K562 (cell line): Measurements from ENCODE around the gene PRXL2A. TPM values are rescaled to one million over a fixed set of nuclear protein-coding genes. Genes with fewer than 3 reads are reported as not detected.
A peak's percentile ranks its signal among the peaks of the same experiment; 100 is the strongest.

Source experiments
- ATAC-seq: fragments of 200-7000 bp; cut with Tn5 transposase; 3 replicates; pipeline ENCODE4 v1.9.1; 2020; ENCODE audit warnings: moderate library complexity
- BruUV-seq: library from RNA; stranded (reverse); fragments of 400-500 nt; replicated peaks from 2 replicates; lab custom pipeline; 2021; lab: Mats Ljungman, UMichigan
- CTCF ChIA-PET: fragments of 300-600 bp; formaldehyde crosslinking; extraction: SDS; loops from one replicate; lab custom pipeline; 2021; ENCODE audit warnings: low intra/inter-chr PET ratio; lab: Yijun Ruan, JAX
- POLR2A ChIA-PET: fragments of 300-600, 350-650 bp; sonication (Branson Sonifier 250); formaldehyde crosslinking; extraction: SDS; loops from one replicate; lab custom pipeline; 2021; ENCODE audit warnings: antibody characterized with exemption, inconsistent platforms; lab: Yijun Ruan, JAX
- DNase-seq, 4 experiments: peaks; one replicate each; pipeline versions ENCODE4 v3.0.0 to v3.0.0-alpha.2; 2011 to 2018; ENCODE audit warnings: low spot score in 3 of 4, mixed read lengths in 3 of 4; ENCODE audit errors: extremely low read depth in 1 of 4
- FAIRE-seq: peaks from 2 replicates; lab custom pipeline; 2011; peaks lifted over from hg19 to GRCh38; lab: Jason Lieb, UNC
- H2AFZ ChIP-seq: 2 replicates; pipeline ENCODE4 v1.6.0; 2011; ENCODE audit warnings: low read depth, low read length, control low read depth, inconsistent platforms
- H3K27ac ChIP-seq: fragments of 200-600 bp; 3 replicates; pipeline ENCODE4 v1.8.0; 2011; ENCODE audit warnings: low read depth, mild to moderate bottlenecking, control low read depth, inconsistent platforms, low read length, moderate library complexity, mixed read lengths; ENCODE audit errors: extremely low read depth
- H3K27me3 ChIP-seq, 2 experiments: fragments of 300-600 bp in 1 of 2; 2 replicates in 1 of 2; 3 replicates in 1 of 2; pipeline versions ENCODE4 v1.6.0 to v1.8.0; 2011; ENCODE audit warnings: inconsistent platforms in 2 of 2, low read length in 2 of 2, mild to moderate bottlenecking in 1 of 2, mixed read lengths in 1 of 2, moderate library complexity in 1 of 2; ENCODE audit not compliant: control insufficient read depth in 2 of 2, insufficient read depth in 2 of 2
- H3K36me3 ChIP-seq: fragments of 300-600 bp; 3 replicates; pipeline ENCODE4 v1.8.0; 2011; ENCODE audit warnings: mild to moderate bottlenecking, low read length, inconsistent platforms; ENCODE audit not compliant: control insufficient read depth, insufficient read depth
- H3K4me1 ChIP-seq, 2 experiments: fragments of 200-600 bp in 1 of 2; replicated peaks in 1 of 2; 2 replicates in 1 of 2; 3 replicates in 1 of 2; pipeline versions ENCODE4 v1.5.1 to v1.8.0; 2011; ENCODE audit warnings: inconsistent platforms in 2 of 2, low read length in 2 of 2, mild to moderate bottlenecking in 1 of 2, mixed read lengths in 1 of 2, moderate library complexity in 1 of 2; ENCODE audit not compliant: control insufficient read depth in 2 of 2, insufficient read depth in 2 of 2
- H3K4me2 ChIP-seq: 2 replicates; pipeline ENCODE4 v1.6.1; 2011; ENCODE audit warnings: low read length, control low read depth, inconsistent platforms, mixed read lengths; ENCODE audit not compliant: insufficient read depth
- H3K4me3 ChIP-seq: fragments of 200-600 bp; sonication (generic), shearing (Covaris generic); 2 replicates; pipeline ENCODE4 v1.5.1; 2016; ENCODE audit warnings: control low read depth, inconsistent platforms
- H3K79me2 ChIP-seq: fragments of 200-600 bp; 3 replicates; pipeline ENCODE4 v1.8.0; 2011; ENCODE audit warnings: low read length, inconsistent platforms; ENCODE audit not compliant: control insufficient read depth, insufficient read depth
- H3K9ac ChIP-seq, 2 experiments: 2 replicates each; pipeline versions ENCODE4 v1.6.0 to v1.6.1; 2011; ENCODE audit warnings: low read depth in 2 of 2, low read length in 2 of 2, control low read depth in 1 of 2, inconsistent platforms in 1 of 2, mild to moderate bottlenecking in 1 of 2, mixed read lengths in 1 of 2; ENCODE audit not compliant: insufficient read depth in 1 of 2
- H3K9me1 ChIP-seq: one replicate; pipeline ENCODE4 v1.6.0; 2011; ENCODE audit warnings: inconsistent platforms, mild to moderate bottlenecking, low read length, moderate library complexity; ENCODE audit not compliant: control insufficient read depth, insufficient read depth
- H3K9me3 ChIP-seq: replicated peaks from 2 replicates; pipeline ENCODE4 v1.5.1; 2011; ENCODE audit warnings: low read depth, low read length, inconsistent platforms; ENCODE audit not compliant: control insufficient read depth, insufficient read depth
- H4K20me1 ChIP-seq: replicated peaks from 2 replicates; pipeline ENCODE4 v1.6.1; 2011; ENCODE audit warnings: low read length, inconsistent platforms, mixed read lengths; ENCODE audit not compliant: control insufficient read depth, insufficient read depth
- ESRRA ChIP-seq: fragments of 450-650 bp; IDR thresholded peaks from 2 replicates; pipeline ENCODE4 v1.6.1; 2014; ENCODE audit warnings: low read depth, mild to moderate bottlenecking, moderate library complexity, borderline replicate concordance
- RBM34 ChIP-seq: fragments of 200-400 bp; formaldehyde crosslinking; IDR thresholded peaks from 2 replicates; pipeline ENCODE4 v1.6.1; 2018; ENCODE audit warnings: low read length, borderline replicate concordance; ENCODE audit not compliant: insufficient read depth
- ZBTB7A ChIP-seq: IDR thresholded peaks from 2 replicates; pipeline ENCODE4 v1.6.1; 2011; ENCODE audit warnings: low read depth, mild to moderate bottlenecking, low read length, moderate library complexity, borderline replicate concordance; ENCODE audit not compliant: control insufficient read depth
- WGBS: fragments of 100-300 bp; shearing (Covaris generic); methylation state at CpG from one replicate; pipeline ENCODE4 v1.1.6; 2016; ENCODE audit warnings: low coverage, mixed read lengths; ENCODE audit not compliant: insufficient coverage; ENCODE audit errors: missing lambda C conversion rate; 5-methylcytosine and 5-hydroxymethylcytosine counted together
- in situ Hi-C: fragments of 300-500 bp; cut with MboI; formaldehyde crosslinking; loops from 4 replicates; pipeline ENCODE4 v1.15.0; 2018; ENCODE audit warnings: inconsistent platforms, mixed read lengths
- intact Hi-C: fragments of 100-400 bp; cut with micrococcal nuclease; formaldehyde crosslinking; loops from 2 replicates; pipeline ENCODE4 v1.14.2; 2022
- polyA plus RNA-seq, 8 experiments: library from polyadenylated mRNA; depleted of rRNA in 4 of 8; stranded (reverse) in 5 of 8; unstranded in 3 of 8; fragments of >200 nt; fragmentation: Nextera tagmentation in 2 of 8; fragmentation: Illumina TruSeq in 1 of 8; extraction: Ambion mirVana in 2 of 8; extraction: Trizol in 1 of 8; gene quantifications; 2 replicates each; pipeline versions ENCODE4 v1.2.1 to v1.2.3, GENCODE V29; 2011 to 2014; ENCODE audit warnings: inconsistent platforms in 1 of 8, missing spikeins in 1 of 8
- total RNA-seq, 7 experiments: library from RNA; depleted of rRNA in 6 of 7; stranded (reverse); fragments of >200 nt in 6 of 7; fragmentation: Illumina TruSeq in 2 of 7; extraction: Trizol in 2 of 7; gene quantifications; 2 replicates each; pipeline versions ENCODE4 v1.2.1 to v1.2.3, GENCODE V29; 2011 to 2021; ENCODE audit warnings: low replicate concordance in 1 of 7

PRXL2A gene
- total and polyA plus RNA-seq, 9 of the 15 experiments (the other 6 are each of a cell fraction or from before 2014, with no cell fraction given): 0.14 to 1.2 (median 0.75) TPM

- Histone ChIP-seq H3K36me3 (no peaks in the 10 kb centered on the region), H3K4me2 (no peak overlapping the region), H3K27me3 (peaks cover 23 to 44% of the 10 kb centered on the region in 2 experiments), H3K9me3 (no peaks in the 10 kb centered on the region), H4K20me1 (no peaks in the 10 kb centered on the region), H3K27ac (no peak overlapping the region), H3K4me3 (no peak overlapping the region), H3K79me2 (no peaks in the 10 kb centered on the region), H3K9ac (no peak overlapping the region), H3K4me1 (no peaks in the 10 kb centered on the region; a peak in 1 of 5 replicates), H2AFZ (no peak overlapping the region), H3K9me1 (no peaks in the 10 kb centered on the region)
- ChIA-PET POLR2A (interaction anchor here (0.8 to 2.1 kb wide), 5 partner anchors 10 to 235 kb away, joined by 3 to 5 read pairs (median 4); no protein-coding TSS in a partner anchor), CTCF (no interaction called here)
- intact Hi-C loops: no loop called here
- DNase-seq (peak in 1 of 4 experiments; percentile 36), ATAC-seq (peak; percentile 65), FAIRE-seq (no peak)
- WGBS: 4% methylated on average over 5 of the region's 5 CpGs
- in situ Hi-C loops: no loop called here
- TF ChIP-seq RBM34 (no peak), ESRRA (peak; percentile 49; the same call in 1 of the 2 replicates), ZBTB7A (no peak)
- BruUV-seq: no TSS peak
Observed at GRCh38 chr10:80421050-80421706, 12.8 kb downstream of the PRXL2A start.
